Measurements from ENCODE around the gene CCNE1. TPM values are rescaled to one million over a fixed set of nuclear protein-coding genes. Genes with fewer than 3 reads are reported as not detected.

Gene CCNE1
- total and polyA plus RNA-seq, 9 of the 15 experiments (the other 6 are each of a cell fraction or from before 2014, with no cell fraction given): 6.2 to 41.0 (median 31.6) TPM

DNA sequence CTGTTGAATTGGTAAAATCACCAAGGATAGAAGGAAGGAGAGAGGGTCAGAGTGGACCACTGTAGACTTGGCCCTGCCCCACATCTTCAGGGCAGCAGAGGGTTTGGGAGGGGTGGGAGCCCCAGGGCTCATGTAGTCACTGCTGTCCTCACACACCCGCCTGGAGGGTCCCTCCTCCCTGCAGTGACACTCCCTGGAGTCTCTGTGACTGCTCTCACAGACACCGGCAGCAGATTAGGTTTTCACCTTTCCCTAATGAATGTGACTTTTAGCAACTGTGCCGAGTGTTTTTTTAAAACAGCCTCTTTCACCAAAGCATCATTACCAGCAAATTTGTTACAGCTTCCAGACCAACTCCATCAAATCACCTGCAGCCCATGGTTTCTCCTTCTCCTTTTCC is 45.7 kb upstream of the CCNE1 start (continued):
- TF ChIP-seq, protein P1, sequence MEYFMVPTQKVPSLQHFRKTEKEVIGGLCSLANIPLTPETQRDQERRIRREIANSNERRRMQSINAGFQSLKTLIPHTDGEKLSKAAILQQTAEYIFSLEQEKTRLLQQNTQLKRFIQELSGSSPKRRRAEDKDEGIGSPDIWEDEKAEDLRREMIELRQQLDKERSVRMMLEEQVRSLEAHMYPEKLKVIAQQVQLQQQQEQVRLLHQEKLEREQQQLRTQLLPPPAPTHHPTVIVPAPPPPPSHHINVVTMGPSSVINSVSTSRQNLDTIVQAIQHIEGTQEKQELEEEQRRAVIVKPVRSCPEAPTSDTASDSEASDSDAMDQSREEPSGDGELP (CRISPR knock-in tag; IDR thresholded peaks at IDR 0.05; ENCODE audit: borderline replicate concordance): no peak
- TF ChIP-seq ETV6 (IDR thresholded peaks at IDR 0.05; ENCODE audit: borderline replicate concordance in 1 of 2, low read depth in 2 of 2, low read length in 1 of 2): no peak
- no peak for TF ChIP-seq ETV6 (CRISPR knock-in tag; IDR thresholded peaks at IDR 0.05; ENCODE audit: borderline replicate concordance)

DNA sequence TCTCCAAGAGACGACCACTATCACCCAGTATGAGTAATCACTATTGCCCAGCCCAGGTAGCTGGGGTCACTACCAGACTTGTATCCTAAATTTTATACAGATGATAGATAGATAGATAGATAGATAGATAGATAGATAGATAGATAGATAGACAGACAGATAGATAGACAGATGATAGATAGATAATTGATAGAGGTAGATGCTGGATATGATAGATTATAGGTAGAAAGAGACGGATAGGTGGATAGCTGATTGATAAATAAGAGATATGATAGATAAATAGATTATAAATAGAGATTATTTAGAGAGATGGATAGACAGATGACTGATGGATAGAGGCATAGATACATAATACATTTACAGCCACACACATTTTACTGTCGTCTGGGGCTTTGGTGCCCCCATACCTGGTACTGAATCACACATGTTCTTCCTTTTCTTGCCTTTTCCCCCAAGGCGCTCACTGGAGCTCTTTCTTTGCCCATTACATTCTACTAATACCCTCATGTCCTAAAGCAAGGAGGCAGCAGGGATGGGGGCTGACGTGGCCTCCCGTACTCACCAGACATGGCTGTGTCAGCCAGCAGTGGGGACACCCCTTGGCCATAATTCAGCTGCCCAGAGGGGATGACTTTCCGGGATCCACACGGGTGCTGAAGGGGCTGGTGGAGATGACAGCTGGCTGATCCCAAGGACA is 44.6 kb upstream of the CCNE1 start:
- no peaks in the 10 kb centered on the region for H3K36me3 ChIP-seq (ENCODE audit: control insufficient read depth, insufficient read depth, low read length)
- H3K4me1 ChIP-seq (replicated peaks in 1 of 2; ENCODE audit: control insufficient read depth in 2 of 2, insufficient read depth in 2 of 2, low read length in 2 of 2): no peaks in the 10 kb centered on the region; a peak in 1 of 5 replicates
- no peaks in the 10 kb centered on the region for H3K9me1 ChIP-seq (ENCODE audit: control insufficient read depth, insufficient read depth, low read length)
- H4K20me1 ChIP-seq (replicated peaks; ENCODE audit: control insufficient read depth, insufficient read depth, low read length): no peaks in the 10 kb centered on the region
- no peak overlapping the region for H3K4me3 ChIP-seq
- no peak overlapping the region for H2AFZ ChIP-seq (ENCODE audit: low read depth, low read length)
- FAIRE-seq (no peak), ATAC-seq (no peak), DNase-seq (ENCODE audit: extremely low read depth in 1 of 4, low spot score in 3 of 4) (no peak)
- TF ChIP-seq MAFK (IDR thresholded peaks at IDR 0.05; ENCODE audit: low read length) (no peak), DACH1 (IDR thresholded peaks at IDR 0.05; ENCODE audit: partially characterized antibody) (peak; percentile 95)
- in situ Hi-C loops (cut with MboI) (no loop called here), intact Hi-C loops (cut with micrococcal nuclease) (no loop called here)
- H3K4me2 ChIP-seq (ENCODE audit: insufficient read depth, low read length): no peak overlapping the region
- 3% methylated on average over 8 of the region's 8 CpGs for WGBS (ENCODE audit: insufficient coverage, low coverage, missing lambda C conversion rate)
- no peaks in the 10 kb centered on the region for H3K79me2 ChIP-seq (ENCODE audit: control insufficient read depth, insufficient read depth, low read length)
- no peaks in the 10 kb centered on the region for H3K9me3 ChIP-seq (replicated peaks; ENCODE audit: control insufficient read depth, insufficient read depth, low read depth, low read length)
- ChIA-PET CTCF (ENCODE audit: low intra/inter-chr PET ratio) (no interaction called here), POLR2A (no interaction called here)
- no peak overlapping the region for H3K9ac ChIP-seq (ENCODE audit: insufficient read depth in 1 of 2, low read depth in 2 of 2, low read length in 2 of 2)
- H3K27ac ChIP-seq (ENCODE audit: extremely low read depth, low read depth, low read length): no peak overlapping the region
- H3K27me3 ChIP-seq (ENCODE audit: control insufficient read depth in 2 of 2, insufficient read depth in 2 of 2, low read length in 2 of 2): peaks cover 15 to 64% of the 10 kb centered on the region in 2 experiments
- no TSS peak for BruUV-seq (replicated peaks)
